LNCAP (cell line): ENCODE data around the gene SPG7.

Experiments used
- TF ChIP-seq, protein P1 (sequence below): fragments of 450-650 bp; IDR thresholded peaks from 2 replicates; pipeline ENCODE4 v1.5.1; 2017; ENCODE audit warnings: mild to moderate bottlenecking

Gene SPG7

DNA sequence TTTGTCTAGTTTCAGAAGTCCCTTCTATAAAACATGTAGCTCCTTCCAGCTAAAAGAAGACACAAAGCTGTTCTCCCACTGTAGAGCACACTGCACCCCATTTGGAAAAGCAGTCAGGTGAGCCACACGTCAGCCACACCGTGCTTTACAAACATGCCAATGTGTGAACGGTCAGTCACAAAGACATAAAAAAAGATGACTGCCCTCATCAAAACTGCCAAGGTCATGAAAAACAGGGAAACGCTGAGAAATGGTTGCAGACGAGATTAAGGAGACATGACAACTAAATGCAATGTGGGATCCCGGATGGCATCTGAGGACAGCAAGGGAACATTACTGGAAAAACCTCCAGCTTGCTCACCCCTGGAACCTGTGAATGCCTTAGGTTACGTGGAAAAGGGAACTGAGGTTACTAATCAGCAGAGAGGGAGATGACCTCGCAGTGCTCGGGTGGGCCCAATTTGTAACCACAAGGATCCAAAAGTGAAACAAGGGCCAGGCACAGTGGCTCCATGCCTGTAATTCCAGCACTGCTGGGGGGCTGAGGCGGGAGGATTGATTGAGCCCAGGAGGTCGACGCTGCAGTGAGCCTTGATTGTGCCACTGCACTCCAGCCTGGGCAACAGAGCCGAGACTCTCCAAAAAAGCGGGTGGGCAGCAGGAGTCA is 25.9 kb upstream of the SPG7 start:
- TF ChIP-seq, protein P1, sequence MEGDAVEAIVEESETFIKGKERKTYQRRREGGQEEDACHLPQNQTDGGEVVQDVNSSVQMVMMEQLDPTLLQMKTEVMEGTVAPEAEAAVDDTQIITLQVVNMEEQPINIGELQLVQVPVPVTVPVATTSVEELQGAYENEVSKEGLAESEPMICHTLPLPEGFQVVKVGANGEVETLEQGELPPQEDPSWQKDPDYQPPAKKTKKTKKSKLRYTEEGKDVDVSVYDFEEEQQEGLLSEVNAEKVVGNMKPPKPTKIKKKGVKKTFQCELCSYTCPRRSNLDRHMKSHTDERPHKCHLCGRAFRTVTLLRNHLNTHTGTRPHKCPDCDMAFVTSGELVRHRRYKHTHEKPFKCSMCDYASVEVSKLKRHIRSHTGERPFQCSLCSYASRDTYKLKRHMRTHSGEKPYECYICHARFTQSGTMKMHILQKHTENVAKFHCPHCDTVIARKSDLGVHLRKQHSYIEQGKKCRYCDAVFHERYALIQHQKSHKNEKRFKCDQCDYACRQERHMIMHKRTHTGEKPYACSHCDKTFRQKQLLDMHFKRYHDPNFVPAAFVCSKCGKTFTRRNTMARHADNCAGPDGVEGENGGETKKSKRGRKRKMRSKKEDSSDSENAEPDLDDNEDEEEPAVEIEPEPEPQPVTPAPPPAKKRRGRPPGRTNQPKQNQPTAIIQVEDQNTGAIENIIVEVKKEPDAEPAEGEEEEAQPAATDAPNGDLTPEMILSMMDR, result no peak

DNA sequence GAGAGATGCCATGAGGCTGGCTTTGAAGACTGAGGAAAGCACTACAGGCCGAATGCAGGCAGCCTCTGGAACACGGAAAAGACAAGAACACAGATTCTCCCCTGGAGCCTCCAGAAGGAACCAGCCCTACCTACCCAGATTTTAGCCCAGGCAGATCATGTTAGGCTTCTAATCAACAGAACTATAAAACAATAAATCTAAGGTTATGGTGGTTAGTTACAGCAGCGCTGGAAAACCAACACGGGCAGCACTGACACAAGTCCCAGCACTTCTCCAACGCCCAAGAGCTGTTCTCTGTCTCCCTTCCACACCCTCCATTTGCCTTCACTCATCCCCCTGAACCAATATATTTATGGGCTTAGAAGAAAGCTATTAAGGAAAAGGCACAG is 25.4 kb upstream of the SPG7 start:
- TF ChIP-seq, protein P1, result no peak

DNA sequence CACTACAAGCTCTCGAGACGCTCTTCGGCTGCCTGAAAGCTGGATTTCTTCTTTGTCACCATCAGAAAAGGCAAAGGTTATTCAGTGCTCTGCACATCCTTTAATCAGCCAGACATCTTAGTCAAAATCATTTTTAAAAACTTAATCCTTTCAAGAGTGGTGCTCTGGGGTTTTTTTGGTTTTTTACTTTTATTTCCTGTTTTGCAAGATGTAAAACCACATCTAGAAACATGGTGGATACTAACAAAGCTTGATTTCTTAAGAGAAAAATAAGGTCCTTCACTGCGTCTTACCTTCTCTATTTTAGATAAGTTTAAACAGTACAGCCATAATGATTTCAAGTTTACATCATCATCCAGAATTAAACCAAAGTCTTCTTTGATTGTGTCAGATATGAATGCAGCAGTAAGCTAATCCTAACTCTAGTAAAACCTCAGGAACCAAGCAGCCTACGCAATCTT is 24.1 kb upstream of the SPG7 start:
- TF ChIP-seq, protein P1, result no peak

DNA sequence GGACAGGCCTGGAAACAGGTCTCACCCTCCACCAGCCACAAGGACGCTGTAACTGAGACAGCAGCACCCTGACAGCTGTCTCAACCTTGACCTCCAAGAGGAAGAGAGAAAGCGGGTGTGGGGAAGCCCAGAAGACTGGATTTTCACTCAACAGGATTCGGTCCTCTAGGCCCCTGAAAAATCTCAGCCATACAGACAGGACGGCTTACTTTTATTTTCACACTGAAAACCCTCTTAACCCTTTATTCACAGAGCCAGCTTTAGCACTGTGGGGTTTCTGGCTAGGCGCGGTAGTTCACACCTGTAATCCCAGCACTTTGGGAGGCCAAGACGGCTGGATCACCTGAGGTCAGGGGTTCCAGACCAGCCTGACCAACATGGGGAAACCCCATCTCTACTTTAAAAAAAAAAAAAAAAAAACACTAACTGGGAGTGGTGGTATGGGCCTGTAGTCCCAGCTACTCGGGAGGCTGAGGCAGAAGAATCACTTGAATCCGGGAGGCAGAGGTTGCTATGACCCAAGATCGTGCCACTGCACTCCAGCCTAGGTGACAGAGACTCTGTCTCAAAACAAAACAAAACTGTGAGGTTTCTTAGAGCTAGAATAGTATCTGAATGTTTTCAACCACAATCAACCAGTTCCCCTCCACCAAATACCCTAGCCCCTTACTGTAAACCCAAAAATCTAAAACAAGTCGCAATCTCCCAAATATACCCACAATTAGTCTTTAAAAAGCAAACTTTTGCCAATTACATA is 23.1 kb upstream of the SPG7 start:
- TF ChIP-seq, protein P1, result no peak

DNA sequence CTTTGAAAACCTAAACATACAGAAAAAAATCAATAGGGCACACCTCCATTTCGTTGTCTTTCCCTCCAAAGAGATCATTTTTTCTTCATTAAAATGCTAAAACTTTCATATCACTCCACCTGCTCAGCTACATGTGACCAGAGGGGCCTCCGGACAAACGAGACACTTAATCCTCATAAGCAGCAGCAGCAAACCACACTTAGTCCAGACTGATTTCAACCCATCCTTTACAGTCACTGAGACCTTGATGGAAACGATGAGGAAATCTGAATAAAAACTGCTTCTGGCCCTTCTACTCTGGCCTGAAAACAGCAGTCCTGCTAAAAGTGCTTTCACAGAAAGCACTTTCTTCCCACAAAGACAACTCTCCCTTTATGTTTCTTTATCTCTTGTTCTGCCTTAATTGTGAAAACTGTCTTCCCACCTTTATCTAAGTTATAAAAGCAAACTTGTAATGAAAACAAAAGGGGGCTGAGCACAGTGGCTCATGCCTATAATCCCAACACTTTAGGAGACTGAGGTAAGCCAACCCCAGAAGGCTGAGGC is 22.4 kb upstream of the SPG7 start:
- TF ChIP-seq, protein P1, result no peak

DNA sequence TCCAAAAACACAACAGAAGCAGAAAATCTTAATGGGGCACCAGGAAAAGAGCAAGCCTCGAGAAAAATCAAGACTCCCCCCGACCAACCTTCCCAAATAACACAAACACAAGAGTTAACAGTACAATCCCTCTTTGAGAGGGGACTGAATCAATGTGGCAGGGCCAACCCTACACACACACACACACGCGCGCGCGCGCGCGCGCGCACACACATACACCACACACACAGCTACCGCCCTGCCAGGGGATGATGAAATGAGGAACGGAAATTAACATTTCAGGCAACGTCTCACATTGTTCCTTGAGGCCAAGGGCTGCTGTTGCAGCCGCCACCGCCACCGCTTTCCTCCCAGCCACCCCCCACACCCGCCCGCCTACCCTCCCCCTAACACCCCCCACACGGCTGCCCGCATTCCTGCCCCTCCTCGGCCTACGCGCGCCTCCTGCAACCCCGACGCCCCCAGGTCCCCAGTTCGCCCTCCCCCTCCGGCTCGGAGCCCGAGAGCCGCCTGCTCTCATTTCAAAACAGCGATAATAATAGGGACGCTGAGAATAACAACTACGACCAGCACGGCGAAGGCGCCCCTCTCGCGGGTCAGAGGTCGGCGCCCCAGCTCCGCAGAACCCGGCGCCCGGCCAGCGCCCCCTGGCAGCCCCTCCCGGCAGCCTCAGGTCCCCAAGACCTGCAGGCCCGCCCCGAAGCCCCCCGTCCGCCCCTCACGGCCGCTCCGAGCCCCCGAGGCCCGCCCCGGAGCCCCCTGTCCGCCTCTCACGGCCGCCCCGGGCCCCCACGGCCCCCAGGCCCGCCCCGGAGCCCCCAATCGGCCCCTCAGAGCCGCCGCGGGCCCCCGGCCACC is 18.9 kb upstream of the SPG7 start:
- TF ChIP-seq, protein P1, result no peak

DNA sequence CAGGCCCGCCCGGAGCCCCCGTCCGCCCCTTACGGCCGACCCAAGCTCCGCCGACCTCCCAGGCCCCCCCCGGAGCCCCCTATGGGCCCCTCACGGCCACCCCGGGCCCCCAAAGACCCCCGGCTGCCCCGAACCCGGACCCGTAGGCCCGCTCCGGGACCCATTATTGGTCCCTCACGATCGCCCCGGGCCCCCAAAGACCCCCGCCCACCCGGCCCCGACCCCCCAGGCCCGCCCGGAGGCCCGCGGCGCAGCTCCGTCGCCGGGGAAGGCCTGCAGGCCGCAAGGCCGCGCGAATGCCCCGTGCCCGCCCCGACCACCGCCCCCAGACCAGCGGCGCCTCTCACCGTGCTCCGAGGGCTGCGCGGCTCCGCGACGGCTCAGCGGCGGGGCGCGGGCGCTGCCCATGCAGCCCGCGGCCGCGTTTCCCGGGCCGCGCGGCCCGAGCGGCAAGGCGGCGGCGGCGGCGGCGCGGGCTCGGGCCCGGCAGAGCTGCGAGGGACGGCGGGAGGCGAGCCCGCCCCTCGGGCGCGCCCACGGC is 18.2 kb upstream of the SPG7 start:
- TF ChIP-seq, protein P1, result no peak
